ENCODE measurements around the gene CLPTM1.

GRCh38 chr19:45037393-45038169 lies 82.4 kb downstream of the CLPTM1 start:
- peak in 1 of 2 experiments; percentile 26; a peak in 2 of 4 replicates for TF ChIP-seq CTCF (conservative IDR thresholded peaks at IDR 0.05; ENCODE audit: low read depth in 2 of 2)
- TF ChIP-seq, protein P1, sequence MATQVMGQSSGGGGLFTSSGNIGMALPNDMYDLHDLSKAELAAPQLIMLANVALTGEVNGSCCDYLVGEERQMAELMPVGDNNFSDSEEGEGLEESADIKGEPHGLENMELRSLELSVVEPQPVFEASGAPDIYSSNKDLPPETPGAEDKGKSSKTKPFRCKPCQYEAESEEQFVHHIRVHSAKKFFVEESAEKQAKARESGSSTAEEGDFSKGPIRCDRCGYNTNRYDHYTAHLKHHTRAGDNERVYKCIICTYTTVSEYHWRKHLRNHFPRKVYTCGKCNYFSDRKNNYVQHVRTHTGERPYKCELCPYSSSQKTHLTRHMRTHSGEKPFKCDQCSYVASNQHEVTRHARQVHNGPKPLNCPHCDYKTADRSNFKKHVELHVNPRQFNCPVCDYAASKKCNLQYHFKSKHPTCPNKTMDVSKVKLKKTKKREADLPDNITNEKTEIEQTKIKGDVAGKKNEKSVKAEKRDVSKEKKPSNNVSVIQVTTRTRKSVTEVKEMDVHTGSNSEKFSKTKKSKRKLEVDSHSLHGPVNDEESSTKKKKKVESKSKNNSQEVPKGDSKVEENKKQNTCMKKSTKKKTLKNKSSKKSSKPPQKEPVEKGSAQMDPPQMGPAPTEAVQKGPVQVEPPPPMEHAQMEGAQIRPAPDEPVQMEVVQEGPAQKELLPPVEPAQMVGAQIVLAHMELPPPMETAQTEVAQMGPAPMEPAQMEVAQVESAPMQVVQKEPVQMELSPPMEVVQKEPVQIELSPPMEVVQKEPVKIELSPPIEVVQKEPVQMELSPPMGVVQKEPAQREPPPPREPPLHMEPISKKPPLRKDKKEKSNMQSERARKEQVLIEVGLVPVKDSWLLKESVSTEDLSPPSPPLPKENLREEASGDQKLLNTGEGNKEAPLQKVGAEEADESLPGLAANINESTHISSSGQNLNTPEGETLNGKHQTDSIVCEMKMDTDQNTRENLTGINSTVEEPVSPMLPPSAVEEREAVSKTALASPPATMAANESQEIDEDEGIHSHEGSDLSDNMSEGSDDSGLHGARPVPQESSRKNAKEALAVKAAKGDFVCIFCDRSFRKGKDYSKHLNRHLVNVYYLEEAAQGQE (IDR thresholded peaks at IDR 0.05; ENCODE audit: unreplicated experiment), result no peak
- TF ChIP-seq ZNF331 (CRISPR knock-in tag; IDR thresholded peaks at IDR 0.05; ENCODE audit: low read depth), result no peak
- TF ChIP-seq EZH2phosphoT487 (IDR thresholded peaks at IDR 0.05; ENCODE audit: unreplicated experiment), result no peak

Measured in GM23338 (cell line).